ENCODE measurements around the gene DDX6. TPM values are rescaled to one million over a fixed set of nuclear protein-coding genes. Genes with fewer than 3 reads are reported as not detected.

The DDX6 gene
- total and polyA plus RNA-seq, 9 of the 15 experiments (the other 6 are each of a cell fraction or from before 2014, with no cell fraction given), result 10.0 to 102 (median 58.2) TPM

DNA sequence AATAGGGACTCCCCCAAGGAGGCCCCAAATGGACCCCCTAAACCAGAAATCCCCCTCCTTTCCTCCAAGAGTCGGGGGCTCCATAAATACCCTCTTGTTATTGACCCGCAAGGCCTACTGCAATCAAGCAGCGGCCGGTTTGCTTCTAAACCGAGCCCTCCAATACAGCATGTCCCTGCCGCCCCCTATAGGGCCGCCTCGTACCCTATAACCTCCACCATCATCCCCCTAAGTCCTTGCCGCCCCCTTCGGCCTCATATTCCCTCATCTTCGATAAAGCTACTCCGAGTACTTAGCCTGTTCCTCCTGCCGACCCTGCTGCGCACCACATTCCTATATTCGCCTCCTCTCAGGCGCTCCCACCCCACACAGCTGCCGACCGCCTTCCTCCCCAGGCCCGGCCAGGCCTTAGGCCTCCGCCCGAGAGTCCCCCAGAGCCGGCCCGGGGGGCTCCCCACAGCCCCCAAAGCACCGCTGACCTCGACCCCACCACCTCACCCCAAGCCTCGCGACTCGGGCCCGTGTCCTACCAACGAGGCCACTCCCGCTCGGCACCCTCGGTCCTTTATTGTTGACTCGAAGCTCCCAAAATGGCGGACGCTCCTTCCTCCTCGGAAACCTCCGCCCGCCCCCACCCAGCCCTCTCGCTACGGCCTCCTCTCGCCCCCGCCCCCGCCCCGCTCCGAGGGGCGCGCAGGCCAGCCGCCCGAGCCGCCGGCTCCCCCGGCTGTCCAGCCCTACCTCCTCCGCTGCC lies 430 bp downstream of the DDX6 start (continued):
- TF ChIP-seq, protein P1, sequence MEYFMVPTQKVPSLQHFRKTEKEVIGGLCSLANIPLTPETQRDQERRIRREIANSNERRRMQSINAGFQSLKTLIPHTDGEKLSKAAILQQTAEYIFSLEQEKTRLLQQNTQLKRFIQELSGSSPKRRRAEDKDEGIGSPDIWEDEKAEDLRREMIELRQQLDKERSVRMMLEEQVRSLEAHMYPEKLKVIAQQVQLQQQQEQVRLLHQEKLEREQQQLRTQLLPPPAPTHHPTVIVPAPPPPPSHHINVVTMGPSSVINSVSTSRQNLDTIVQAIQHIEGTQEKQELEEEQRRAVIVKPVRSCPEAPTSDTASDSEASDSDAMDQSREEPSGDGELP (CRISPR knock-in tag; IDR thresholded peaks at IDR 0.05; ENCODE audit: borderline replicate concordance), result peak; percentile 26
- TF ChIP-seq GATAD2B (IDR thresholded peaks at IDR 0.05; ENCODE audit: borderline replicate concordance), result no peak
- 0 out of 2 replicates have a peak, but pooled peaks have one; percentile 58 for TF ChIP-seq LARP7 (IDR thresholded peaks at IDR 0.05)
- TF ChIP-seq, protein P2, sequence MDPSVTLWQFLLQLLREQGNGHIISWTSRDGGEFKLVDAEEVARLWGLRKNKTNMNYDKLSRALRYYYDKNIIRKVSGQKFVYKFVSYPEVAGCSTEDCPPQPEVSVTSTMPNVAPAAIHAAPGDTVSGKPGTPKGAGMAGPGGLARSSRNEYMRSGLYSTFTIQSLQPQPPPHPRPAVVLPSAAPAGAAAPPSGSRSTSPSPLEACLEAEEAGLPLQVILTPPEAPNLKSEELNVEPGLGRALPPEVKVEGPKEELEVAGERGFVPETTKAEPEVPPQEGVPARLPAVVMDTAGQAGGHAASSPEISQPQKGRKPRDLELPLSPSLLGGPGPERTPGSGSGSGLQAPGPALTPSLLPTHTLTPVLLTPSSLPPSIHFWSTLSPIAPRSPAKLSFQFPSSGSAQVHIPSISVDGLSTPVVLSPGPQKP (CRISPR knock-in tag; IDR thresholded peaks at IDR 0.05), result no peak
- TF ChIP-seq BRD9 (IDR thresholded peaks at IDR 0.05; ENCODE audit: low read depth, partially characterized antibody), result peak; percentile 97
- TF ChIP-seq FOSL1 (tag; conservative IDR thresholded peaks at IDR 0.05), result no peak
- no peak for TF ChIP-seq ZNF79 (CRISPR knock-in tag; IDR thresholded peaks at IDR 0.05; ENCODE audit: low read depth)
- no peak for TF ChIP-seq ZNF699 (CRISPR knock-in tag; IDR thresholded peaks at IDR 0.05; ENCODE audit: insufficient replicate concordance)
- TF ChIP-seq, protein P3, sequence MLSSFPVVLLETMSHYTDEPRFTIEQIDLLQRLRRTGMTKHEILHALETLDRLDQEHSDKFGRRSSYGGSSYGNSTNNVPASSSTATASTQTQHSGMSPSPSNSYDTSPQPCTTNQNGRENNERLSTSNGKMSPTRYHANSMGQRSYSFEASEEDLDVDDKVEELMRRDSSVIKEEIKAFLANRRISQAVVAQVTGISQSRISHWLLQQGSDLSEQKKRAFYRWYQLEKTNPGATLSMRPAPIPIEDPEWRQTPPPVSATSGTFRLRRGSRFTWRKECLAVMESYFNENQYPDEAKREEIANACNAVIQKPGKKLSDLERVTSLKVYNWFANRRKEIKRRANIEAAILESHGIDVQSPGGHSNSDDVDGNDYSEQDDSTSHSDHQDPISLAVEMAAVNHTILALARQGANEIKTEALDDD (IDR thresholded peaks at IDR 0.05), result no peak
- TF ChIP-seq ZC3H8 (IDR thresholded peaks at IDR 0.05), result no peak
- TF ChIP-seq, protein P4, sequence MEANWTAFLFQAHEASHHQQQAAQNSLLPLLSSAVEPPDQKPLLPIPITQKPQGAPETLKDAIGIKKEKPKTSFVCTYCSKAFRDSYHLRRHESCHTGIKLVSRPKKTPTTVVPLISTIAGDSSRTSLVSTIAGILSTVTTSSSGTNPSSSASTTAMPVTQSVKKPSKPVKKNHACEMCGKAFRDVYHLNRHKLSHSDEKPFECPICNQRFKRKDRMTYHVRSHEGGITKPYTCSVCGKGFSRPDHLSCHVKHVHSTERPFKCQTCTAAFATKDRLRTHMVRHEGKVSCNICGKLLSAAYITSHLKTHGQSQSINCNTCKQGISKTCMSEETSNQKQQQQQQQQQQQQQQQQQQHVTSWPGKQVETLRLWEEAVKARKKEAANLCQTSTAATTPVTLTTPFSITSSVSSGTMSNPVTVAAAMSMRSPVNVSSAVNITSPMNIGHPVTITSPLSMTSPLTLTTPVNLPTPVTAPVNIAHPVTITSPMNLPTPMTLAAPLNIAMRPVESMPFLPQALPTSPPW (CRISPR knock-in tag; IDR thresholded peaks at IDR 0.05), result no peak
- TF ChIP-seq, protein P5, sequence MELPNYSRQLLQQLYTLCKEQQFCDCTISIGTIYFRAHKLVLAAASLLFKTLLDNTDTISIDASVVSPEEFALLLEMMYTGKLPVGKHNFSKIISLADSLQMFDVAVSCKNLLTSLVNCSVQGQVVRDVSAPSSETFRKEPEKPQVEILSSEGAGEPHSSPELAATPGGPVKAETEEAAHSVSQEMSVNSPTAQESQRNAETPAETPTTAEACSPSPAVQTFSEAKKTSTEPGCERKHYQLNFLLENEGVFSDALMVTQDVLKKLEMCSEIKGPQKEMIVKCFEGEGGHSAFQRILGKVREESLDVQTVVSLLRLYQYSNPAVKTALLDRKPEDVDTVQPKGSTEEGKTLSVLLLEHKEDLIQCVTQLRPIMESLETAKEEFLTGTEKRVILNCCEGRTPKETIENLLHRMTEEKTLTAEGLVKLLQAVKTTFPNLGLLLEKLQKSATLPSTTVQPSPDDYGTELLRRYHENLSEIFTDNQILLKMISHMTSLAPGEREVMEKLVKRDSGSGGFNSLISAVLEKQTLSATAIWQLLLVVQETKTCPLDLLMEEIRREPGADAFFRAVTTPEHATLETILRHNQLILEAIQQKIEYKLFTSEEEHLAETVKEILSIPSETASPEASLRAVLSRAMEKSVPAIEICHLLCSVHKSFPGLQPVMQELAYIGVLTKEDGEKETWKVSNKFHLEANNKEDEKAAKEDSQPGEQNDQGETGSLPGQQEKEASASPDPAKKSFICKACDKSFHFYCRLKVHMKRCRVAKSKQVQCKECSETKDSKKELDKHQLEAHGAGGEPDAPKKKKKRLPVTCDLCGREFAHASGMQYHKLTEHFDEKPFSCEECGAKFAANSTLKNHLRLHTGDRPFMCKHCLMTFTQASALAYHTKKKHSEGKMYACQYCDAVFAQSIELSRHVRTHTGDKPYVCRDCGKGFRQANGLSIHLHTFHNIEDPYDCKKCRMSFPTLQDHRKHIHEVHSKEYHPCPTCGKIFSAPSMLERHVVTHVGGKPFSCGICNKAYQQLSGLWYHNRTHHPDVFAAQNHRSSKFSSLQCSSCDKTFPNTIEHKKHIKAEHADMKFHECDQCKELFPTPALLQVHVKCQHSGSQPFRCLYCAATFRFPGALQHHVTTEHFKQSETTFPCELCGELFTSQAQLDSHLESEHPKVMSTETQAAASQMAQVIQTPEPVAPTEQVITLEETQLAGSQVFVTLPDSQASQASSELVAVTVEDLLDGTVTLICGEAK (IDR thresholded peaks at IDR 0.05), result no peak
- TF ChIP-seq, protein P5 (CRISPR knock-in tag; IDR thresholded peaks at IDR 0.05), result no peak
- TF ChIP-seq SMARCA5 (IDR thresholded peaks at IDR 0.05), result peak; percentile 44; the same call in 1 of the 2 replicates
- TF ChIP-seq TRIM28 (IDR thresholded peaks at IDR 0.05), result no peak

Data from K562 (cell line).